Measurements from ENCODE around the gene VPS37B. TPM values are rescaled to one million over a fixed set of nuclear protein-coding genes. Genes with fewer than 3 reads are reported as not detected.

VPS37B gene
- total and polyA plus RNA-seq, 2 donors (not counting 1 experiment from before 2014, with no cell fraction given), result 66.7 to 88.1 TPM

DNA sequence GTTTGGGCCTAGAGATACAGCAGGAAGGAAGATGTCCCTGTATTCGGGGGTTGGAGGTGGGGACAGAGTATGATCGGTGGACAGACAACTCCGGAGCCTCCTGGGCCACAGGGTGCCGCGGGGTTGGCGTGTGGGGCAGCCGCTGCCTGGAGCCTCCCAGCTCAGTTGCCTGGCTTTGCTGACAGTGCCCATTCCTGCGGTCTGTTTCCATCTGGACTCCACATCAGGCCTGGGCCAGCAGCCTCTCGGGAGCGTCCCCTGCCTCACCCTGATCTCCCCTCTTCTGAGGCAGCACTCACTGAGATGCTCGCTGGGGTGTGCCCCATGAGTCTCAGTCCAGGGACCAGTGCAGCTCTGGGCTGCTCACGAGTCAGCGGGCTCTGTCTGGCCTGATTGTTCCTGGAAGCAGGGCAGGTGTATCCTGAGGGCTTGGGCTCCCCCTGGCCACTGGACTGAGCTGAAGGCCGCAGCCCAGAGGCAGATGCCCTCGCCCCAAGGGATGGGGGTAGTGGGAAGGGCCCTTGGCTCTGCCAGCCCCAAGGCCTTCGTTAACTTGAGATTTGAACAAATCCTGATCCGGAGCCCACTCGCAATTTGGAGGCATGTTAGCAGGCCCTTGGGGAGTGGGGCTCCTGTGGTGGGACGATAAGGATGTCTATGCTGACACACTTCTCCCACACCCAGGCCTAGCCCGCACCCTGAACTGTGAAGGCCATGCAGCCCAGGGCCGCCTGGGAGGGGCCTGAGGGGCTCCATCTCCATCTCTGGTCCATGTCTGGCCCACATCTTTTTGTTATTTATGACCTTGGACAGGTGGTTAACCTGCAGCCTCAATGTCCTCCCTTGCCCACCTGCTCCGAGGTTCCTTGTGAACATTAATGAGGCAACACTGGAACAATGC, 53.2 kb downstream of the VPS37B start:
- no peak overlapping the region for H3K27ac Mint-ChIP-seq
- Histone ChIP-seq H3K9ac (ENCODE audit: low read length) (no peak overlapping the region), H3K36me3 (replicated peaks in 1 of 2; ENCODE audit: control extremely low read depth in 1 of 2, control insufficient read depth in 1 of 2, extremely low read depth in 1 of 2, insufficient read depth in 2 of 2, low read length in 1 of 2) (peaks cover 0 to 66% of the 10 kb centered on the region in 2 experiments), H3K27ac (ENCODE audit: low read length in 2 of 2) (no peak overlapping the region), H3K9me3 (ENCODE audit: control extremely low read depth in 1 of 3, control insufficient read depth in 2 of 3, insufficient read depth in 1 of 3, low read length in 2 of 3) (no peaks in the 10 kb centered on the region), H3K4me1 (ENCODE audit: control insufficient read depth in 2 of 2, insufficient read depth in 2 of 2, low read length in 2 of 2) (peaks cover 19 to 63% of the 10 kb centered on the region in 2 donors), H3K4me2 (replicated peaks; ENCODE audit: low read depth, low read length, poor library complexity, severe bottlenecking) (no peak overlapping the region), H4K20me1 (ENCODE audit: control insufficient read depth, insufficient read depth, low read length, poor library complexity, severe bottlenecking) (peaks cover 100% of the 10 kb centered on the region), H3K79me2 (ENCODE audit: control insufficient read depth, insufficient read depth, low read length) (peaks cover 100% of the 10 kb centered on the region), H3K27me3 (replicated peaks in 1 of 4; ENCODE audit: control extremely low read depth in 1 of 4, control insufficient read depth in 3 of 4, insufficient read depth in 4 of 4, low read length in 3 of 4) (no peaks in the 10 kb centered on the region), H2AFZ (ENCODE audit: insufficient read depth, low read depth, low read length, poor library complexity, severe bottlenecking) (no peak overlapping the region), H3K4me3 (ENCODE audit: control extremely low read depth in 1 of 5, extremely low read depth in 1 of 5, insufficient read depth in 1 of 5, low read depth in 2 of 5, low read length in 4 of 5) (no peak overlapping the region)
- POLR2A ChIA-PET, result interaction anchor here (0.6 kb wide), 1 partner anchor 55 kb away, joined by 5 read pairs; no protein-coding TSS in a partner anchor
- H3K4me1 Mint-ChIP-seq, result peaks cover 72% of the 10 kb centered on the region
- no peaks in the 10 kb centered on the region for H3K9me3 Mint-ChIP-seq (ENCODE audit: insufficient read depth)
- no peak overlapping the region for H3K4me3 Mint-ChIP-seq
- TF ChIP-seq, protein P1, sequence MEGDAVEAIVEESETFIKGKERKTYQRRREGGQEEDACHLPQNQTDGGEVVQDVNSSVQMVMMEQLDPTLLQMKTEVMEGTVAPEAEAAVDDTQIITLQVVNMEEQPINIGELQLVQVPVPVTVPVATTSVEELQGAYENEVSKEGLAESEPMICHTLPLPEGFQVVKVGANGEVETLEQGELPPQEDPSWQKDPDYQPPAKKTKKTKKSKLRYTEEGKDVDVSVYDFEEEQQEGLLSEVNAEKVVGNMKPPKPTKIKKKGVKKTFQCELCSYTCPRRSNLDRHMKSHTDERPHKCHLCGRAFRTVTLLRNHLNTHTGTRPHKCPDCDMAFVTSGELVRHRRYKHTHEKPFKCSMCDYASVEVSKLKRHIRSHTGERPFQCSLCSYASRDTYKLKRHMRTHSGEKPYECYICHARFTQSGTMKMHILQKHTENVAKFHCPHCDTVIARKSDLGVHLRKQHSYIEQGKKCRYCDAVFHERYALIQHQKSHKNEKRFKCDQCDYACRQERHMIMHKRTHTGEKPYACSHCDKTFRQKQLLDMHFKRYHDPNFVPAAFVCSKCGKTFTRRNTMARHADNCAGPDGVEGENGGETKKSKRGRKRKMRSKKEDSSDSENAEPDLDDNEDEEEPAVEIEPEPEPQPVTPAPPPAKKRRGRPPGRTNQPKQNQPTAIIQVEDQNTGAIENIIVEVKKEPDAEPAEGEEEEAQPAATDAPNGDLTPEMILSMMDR (IDR thresholded peaks at IDR 0.05), result no peak
- TF ChIP-seq EZH2 (IDR thresholded peaks at IDR 0.05; ENCODE audit: borderline replicate concordance, insufficient read depth, low read depth, low read length, poor library complexity, severe bottlenecking), result no peak
- ATAC-seq (ENCODE audit: low read depth) (no peak), DNase-seq (no peak)
- H3K27me3 Mint-ChIP-seq, result no peaks in the 10 kb centered on the region
- intact Hi-C loops (cut with micrococcal nuclease), result no loop called here
- WGBS (ENCODE audit: insufficient coverage), result 91% methylated on average over 21 of the region's 22 CpGs
- CTCF ChIA-PET, result interaction anchor here (0.9 to 1.5 kb wide), 5 partner anchors 13 to 49 kb away, joined by 3 to 8 read pairs (median 3); no protein-coding TSS in a partner anchor

All from B cell (primary cell).